Panc1 (cell line): ENCODE results near the gene KAZN. TPM values are rescaled to one million over a fixed set of nuclear protein-coding genes. Genes with fewer than 3 reads are reported as not detected.

Experiments used
- ATAC-seq: fragments of 200-7000 bp; cut with Tn5 transposase; 2 replicates; pipeline ENCODE4 v1.9.1; 2020; ENCODE audit warnings: mild to moderate bottlenecking, moderate library complexity
- BruUV-seq: library from RNA; stranded (reverse); fragments of 400-500 nt; replicated peaks from 2 replicates; lab custom pipeline; 2021; lab: Mats Ljungman, UMichigan
- CTCF ChIA-PET: fragments of 300-600 bp; sonication (Branson Sonifier 250); formaldehyde crosslinking; loops from one replicate; lab custom pipeline; 2022; ENCODE audit warnings: antibody characterized with exemption; lab: Charles Lee
- POLR2A ChIA-PET: fragments of 300-600 bp; sonication (Branson Sonifier 250); formaldehyde crosslinking; loops from one replicate; lab custom pipeline; 2022; ENCODE audit warnings: antibody characterized with exemption; lab: Charles Lee
- DNase-seq: peaks from one replicate; pipeline ENCODE4 v3.0.0-alpha.2; 2010; ENCODE audit warnings: low read depth, low spot score
- H3K27ac ChIP-seq: 2 replicates; pipeline ENCODE4 v1.5.1; 2011; ENCODE audit warnings: mild to moderate bottlenecking, low read length, inconsistent platforms
- H3K27me3 ChIP-seq: fragments of 200-500 bp; sonication (Bioruptor generic); 2 replicates; pipeline ENCODE4 v1.6.0; 2014; ENCODE audit warnings: low read length, inconsistent platforms; ENCODE audit not compliant: control insufficient read depth, insufficient read depth
- H3K36me3 ChIP-seq: fragments of 200-500 bp; sonication (Bioruptor generic); 2 replicates; pipeline ENCODE4 v1.5.1; 2014; ENCODE audit warnings: inconsistent platforms, mild to moderate bottlenecking, low read length, moderate library complexity; ENCODE audit not compliant: control insufficient read depth, insufficient read depth
- H3K4me1 ChIP-seq: 2 replicates; pipeline ENCODE4 v1.5.1; 2011; ENCODE audit warnings: inconsistent platforms, mild to moderate bottlenecking, low read length, moderate library complexity; ENCODE audit not compliant: control insufficient read depth, insufficient read depth
- H3K4me3 ChIP-seq, 2 experiments: 2 replicates each; pipeline ENCODE4 v1.5.1; 2011 to 2012; ENCODE audit warnings: low read depth in 2 of 2, low read length in 2 of 2, mild to moderate bottlenecking in 2 of 2, inconsistent platforms in 1 of 2, moderate library complexity in 1 of 2
- H3K9me3 ChIP-seq: fragments of 200-500 bp; sonication (Bioruptor generic); 2 replicates; pipeline ENCODE4 v1.5.1; 2014; ENCODE audit warnings: low read depth, mild to moderate bottlenecking, inconsistent platforms, low read length, moderate library complexity; ENCODE audit not compliant: control insufficient read depth, insufficient read depth
- POLR2AphosphoS5 ChIP-seq: IDR thresholded peaks from 2 replicates; pipeline ENCODE4 v1.6.1; 2012; ENCODE audit warnings: mild to moderate bottlenecking, low read depth, low read length, moderate library complexity
- SIN3A ChIP-seq: IDR thresholded peaks from 2 replicates; pipeline ENCODE4 v1.6.1; 2012; ENCODE audit warnings: low read depth, mild to moderate bottlenecking, low read length, moderate library complexity, borderline replicate concordance; ENCODE audit not compliant: insufficient read depth
- TCF7L2 ChIP-seq: IDR thresholded peaks from 2 replicates; pipeline ENCODE4 v1.6.1; 2011; ENCODE audit warnings: mild to moderate bottlenecking, low read depth, low read length, inconsistent platforms
- in situ Hi-C: cut with HindIII; loops from 2 replicates; pipeline ENCODE4 v1.10.0; 2016; ENCODE audit warnings: low sequenced_read_pairs, low pct_unique_long_range_greater_than_20kb
- intact Hi-C: fragments of 100-400 bp; cut with micrococcal nuclease; formaldehyde crosslinking; loops from one replicate; pipeline ENCODE4 v1.10.0; 2022; ENCODE audit not compliant: unreplicated experiment
- total RNA-seq: library from RNA; stranded (reverse); gene quantifications from one replicate; pipeline ENCODE4 v1.2.1, GENCODE V29; 2021; ENCODE audit not compliant: unreplicated experiment
- TF ChIP-seq, protein P1 (sequence below): fragments of 450-650 bp; IDR thresholded peaks from 2 replicates; pipeline ENCODE4 v1.5.1; 2017; ENCODE audit warnings: mild to moderate bottlenecking
- TF ChIP-seq, protein P2 (sequence below), 2 experiments: IDR thresholded peaks; 2 replicates each; pipeline ENCODE4 v1.6.1; 2011 to 2012; ENCODE audit warnings: low read depth in 2 of 2, control low read depth in 1 of 2, low read length in 1 of 2, mild to moderate bottlenecking in 1 of 2, moderate library complexity in 1 of 2; ENCODE audit not compliant: insufficient read depth in 1 of 2

KAZN gene
- total RNA-seq, 1 experiment from 2014 or later, result 6.6 TPM

DNA sequence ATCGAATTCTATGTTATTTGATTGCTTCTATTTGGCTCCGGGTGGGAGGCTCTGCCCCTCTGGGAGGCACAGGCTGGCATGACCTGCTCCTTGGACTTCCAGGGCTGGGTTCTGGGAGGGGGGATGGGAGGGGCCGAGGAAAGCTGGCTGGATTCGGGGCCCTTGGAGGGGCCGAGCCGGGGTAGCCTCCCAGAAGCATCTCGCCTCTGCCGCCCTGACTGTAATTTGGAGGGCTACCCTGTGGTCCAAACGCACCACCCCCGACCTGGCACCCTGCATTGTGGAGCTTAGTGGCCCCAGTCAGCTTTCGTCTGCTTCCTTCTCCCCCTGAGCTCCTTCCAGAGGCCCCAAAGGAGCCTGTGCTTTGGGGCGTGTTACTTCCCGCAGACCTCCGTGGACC, 469.7 kb downstream of the KAZN start:
- in situ Hi-C loops (no loop called here), intact Hi-C loops (loop anchor here (10.0 kb wide), 1 partner anchor 57 kb away; no protein-coding TSS in a partner anchor)
- Histone ChIP-seq H3K36me3 (no peaks in the 10 kb centered on the region), H3K27me3 (no peaks in the 10 kb centered on the region), H3K4me1 (no peaks in the 10 kb centered on the region), H3K4me3 (no peak overlapping the region), H3K9me3 (no peaks in the 10 kb centered on the region), H3K27ac (no peak overlapping the region)
- TF ChIP-seq, protein P1, sequence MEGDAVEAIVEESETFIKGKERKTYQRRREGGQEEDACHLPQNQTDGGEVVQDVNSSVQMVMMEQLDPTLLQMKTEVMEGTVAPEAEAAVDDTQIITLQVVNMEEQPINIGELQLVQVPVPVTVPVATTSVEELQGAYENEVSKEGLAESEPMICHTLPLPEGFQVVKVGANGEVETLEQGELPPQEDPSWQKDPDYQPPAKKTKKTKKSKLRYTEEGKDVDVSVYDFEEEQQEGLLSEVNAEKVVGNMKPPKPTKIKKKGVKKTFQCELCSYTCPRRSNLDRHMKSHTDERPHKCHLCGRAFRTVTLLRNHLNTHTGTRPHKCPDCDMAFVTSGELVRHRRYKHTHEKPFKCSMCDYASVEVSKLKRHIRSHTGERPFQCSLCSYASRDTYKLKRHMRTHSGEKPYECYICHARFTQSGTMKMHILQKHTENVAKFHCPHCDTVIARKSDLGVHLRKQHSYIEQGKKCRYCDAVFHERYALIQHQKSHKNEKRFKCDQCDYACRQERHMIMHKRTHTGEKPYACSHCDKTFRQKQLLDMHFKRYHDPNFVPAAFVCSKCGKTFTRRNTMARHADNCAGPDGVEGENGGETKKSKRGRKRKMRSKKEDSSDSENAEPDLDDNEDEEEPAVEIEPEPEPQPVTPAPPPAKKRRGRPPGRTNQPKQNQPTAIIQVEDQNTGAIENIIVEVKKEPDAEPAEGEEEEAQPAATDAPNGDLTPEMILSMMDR, result no peak
- no peak for TF ChIP-seq POLR2AphosphoS5
- TF ChIP-seq TCF7L2, result no peak
- no peak for TF ChIP-seq SIN3A
- TF ChIP-seq, protein P2, sequence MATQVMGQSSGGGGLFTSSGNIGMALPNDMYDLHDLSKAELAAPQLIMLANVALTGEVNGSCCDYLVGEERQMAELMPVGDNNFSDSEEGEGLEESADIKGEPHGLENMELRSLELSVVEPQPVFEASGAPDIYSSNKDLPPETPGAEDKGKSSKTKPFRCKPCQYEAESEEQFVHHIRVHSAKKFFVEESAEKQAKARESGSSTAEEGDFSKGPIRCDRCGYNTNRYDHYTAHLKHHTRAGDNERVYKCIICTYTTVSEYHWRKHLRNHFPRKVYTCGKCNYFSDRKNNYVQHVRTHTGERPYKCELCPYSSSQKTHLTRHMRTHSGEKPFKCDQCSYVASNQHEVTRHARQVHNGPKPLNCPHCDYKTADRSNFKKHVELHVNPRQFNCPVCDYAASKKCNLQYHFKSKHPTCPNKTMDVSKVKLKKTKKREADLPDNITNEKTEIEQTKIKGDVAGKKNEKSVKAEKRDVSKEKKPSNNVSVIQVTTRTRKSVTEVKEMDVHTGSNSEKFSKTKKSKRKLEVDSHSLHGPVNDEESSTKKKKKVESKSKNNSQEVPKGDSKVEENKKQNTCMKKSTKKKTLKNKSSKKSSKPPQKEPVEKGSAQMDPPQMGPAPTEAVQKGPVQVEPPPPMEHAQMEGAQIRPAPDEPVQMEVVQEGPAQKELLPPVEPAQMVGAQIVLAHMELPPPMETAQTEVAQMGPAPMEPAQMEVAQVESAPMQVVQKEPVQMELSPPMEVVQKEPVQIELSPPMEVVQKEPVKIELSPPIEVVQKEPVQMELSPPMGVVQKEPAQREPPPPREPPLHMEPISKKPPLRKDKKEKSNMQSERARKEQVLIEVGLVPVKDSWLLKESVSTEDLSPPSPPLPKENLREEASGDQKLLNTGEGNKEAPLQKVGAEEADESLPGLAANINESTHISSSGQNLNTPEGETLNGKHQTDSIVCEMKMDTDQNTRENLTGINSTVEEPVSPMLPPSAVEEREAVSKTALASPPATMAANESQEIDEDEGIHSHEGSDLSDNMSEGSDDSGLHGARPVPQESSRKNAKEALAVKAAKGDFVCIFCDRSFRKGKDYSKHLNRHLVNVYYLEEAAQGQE (IDR thresholded peaks at IDR 0.05; ENCODE audit: insufficient read depth in 1 of 2, low read depth in 2 of 2, low read length in 1 of 2), result no peak
- ChIA-PET CTCF (no interaction called here), POLR2A (no interaction called here)
- DNase-seq, result no peak
- no TSS peak for BruUV-seq
- no peak for ATAC-seq

DNA sequence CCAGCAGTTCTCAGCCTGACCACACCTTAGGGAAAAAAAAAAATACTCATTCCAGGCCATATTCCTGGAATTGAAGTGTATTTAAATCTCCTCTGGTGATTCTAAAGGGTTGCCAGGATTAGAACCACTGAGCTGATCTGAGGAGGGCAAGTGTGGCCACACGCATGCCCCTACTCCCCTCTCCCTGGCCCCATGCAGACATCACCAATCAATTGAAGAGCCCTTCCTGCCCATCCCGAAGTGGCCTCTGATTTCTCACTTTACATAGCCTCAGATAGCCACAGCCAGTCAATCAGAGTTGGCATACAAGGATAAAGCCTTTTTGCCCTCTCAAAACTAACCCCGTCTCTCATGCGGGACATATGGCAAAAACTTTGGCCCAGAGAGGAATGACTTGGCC, 470.5 kb downstream of the KAZN start:
- TF ChIP-seq POLR2AphosphoS5 (no peak), SIN3A (no peak), TCF7L2 (no peak)
- TF ChIP-seq, protein P2 (IDR thresholded peaks at IDR 0.05; ENCODE audit: insufficient read depth in 1 of 2, low read depth in 2 of 2, low read length in 1 of 2), result no peak
- TF ChIP-seq, protein P1, result no peak
- no peak overlapping the region for H3K27ac ChIP-seq
- no peaks in the 10 kb centered on the region for H3K36me3 ChIP-seq
- no peak overlapping the region for H3K4me3 ChIP-seq
- no peaks in the 10 kb centered on the region for H3K27me3 ChIP-seq
- no peak for DNase-seq
- in situ Hi-C loops (no loop called here), intact Hi-C loops (loop anchor here (10.0 kb wide), 1 partner anchor 56 kb away; no protein-coding TSS in a partner anchor)
- H3K9me3 ChIP-seq, result no peaks in the 10 kb centered on the region
- no TSS peak for BruUV-seq
- H3K4me1 ChIP-seq, result no peaks in the 10 kb centered on the region
- CTCF ChIA-PET, result no interaction called here
- POLR2A ChIA-PET, result no interaction called here
- no peak for ATAC-seq
